ENCODE measurements around the gene COX4I1. TPM values are rescaled to one million over a fixed set of nuclear protein-coding genes. Genes with fewer than 3 reads are reported as not detected.

Gene COX4I1
- total RNA-seq, 2 donors from 2014 or later, result 1,383 to 1,567 TPM

DNA sequence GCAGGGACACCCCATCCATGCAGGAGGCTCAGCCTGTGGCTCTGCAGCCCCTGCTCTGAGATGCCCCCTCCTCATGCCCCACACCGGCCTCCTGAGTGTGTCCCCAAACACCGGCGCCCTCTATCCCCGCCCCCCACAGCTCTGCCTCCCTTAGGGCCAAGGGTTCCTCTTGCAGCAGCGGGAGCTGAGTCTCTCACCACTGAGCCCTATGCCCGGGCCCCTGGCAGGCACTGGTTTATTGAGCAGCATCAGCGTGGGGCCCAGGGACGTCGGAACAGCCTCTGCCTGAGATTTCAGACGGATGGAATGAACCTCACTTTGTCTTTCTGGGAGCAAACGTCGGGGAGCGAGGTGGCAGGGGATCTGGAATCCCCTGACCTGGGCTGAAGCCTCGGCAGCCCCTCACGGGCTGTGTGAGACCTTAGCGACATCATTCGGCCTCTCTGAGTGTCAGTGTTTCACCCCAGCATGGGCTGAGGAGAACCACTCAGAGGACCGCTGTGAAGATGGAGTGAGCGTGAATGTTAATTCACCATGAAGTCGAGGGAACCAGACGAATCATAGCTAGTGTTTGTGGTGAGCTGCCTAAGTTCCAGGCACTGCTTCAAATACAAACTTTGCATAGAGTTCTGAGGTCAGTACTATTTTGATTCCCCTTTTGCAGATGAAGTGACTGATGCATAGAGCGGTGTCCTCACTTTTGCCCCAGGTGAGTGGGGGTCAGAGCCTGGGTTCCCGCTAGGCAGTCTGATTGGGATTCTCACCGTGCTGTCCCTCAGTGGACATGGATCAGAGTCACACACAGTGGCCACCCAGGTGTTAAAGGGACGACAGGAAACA, 43.3 kb upstream of the COX4I1 start:
- Histone ChIP-seq H3K4me1 (peaks cover 0 to 16% of the 10 kb centered on the region in 2 donors), H3K27ac (no peak overlapping the region), H3K9me3 (no peaks in the 10 kb centered on the region), H3K4me3 (no peak overlapping the region), H3K27me3 (no peaks in the 10 kb centered on the region), H3K36me3 (no peaks in the 10 kb centered on the region)
- TF ChIP-seq, protein P1, sequence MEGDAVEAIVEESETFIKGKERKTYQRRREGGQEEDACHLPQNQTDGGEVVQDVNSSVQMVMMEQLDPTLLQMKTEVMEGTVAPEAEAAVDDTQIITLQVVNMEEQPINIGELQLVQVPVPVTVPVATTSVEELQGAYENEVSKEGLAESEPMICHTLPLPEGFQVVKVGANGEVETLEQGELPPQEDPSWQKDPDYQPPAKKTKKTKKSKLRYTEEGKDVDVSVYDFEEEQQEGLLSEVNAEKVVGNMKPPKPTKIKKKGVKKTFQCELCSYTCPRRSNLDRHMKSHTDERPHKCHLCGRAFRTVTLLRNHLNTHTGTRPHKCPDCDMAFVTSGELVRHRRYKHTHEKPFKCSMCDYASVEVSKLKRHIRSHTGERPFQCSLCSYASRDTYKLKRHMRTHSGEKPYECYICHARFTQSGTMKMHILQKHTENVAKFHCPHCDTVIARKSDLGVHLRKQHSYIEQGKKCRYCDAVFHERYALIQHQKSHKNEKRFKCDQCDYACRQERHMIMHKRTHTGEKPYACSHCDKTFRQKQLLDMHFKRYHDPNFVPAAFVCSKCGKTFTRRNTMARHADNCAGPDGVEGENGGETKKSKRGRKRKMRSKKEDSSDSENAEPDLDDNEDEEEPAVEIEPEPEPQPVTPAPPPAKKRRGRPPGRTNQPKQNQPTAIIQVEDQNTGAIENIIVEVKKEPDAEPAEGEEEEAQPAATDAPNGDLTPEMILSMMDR (IDR thresholded peaks at IDR 0.05), result no peak
- DNase-seq (ENCODE audit: low spot score), result no peak

DNA sequence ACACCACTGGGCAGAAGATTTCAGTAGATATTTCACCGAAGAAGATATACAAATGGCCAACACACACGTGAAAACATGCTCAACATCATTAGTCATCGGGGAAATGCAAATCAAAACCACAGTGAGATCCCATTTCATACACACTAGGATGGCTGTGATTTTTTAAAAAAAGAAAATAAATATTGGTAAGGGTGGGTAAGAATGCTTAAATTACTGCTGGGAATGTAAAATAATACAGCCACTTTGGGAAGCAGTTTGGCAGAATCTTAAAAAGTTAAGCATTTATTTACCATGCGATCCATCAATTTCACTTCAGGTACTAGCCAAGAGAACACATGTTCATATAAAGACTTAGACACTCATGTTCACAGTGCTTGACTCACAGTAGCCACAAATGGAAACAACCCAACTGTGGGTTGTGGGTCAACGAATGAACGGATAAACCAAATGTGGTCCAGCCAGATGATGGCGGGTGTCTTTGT, 42.1 kb upstream of the COX4I1 start:
- TF ChIP-seq, protein P1 (IDR thresholded peaks at IDR 0.05), result no peak
- no peak for DNase-seq (ENCODE audit: low spot score)
- H3K27me3 ChIP-seq, result no peaks in the 10 kb centered on the region

DNA sequence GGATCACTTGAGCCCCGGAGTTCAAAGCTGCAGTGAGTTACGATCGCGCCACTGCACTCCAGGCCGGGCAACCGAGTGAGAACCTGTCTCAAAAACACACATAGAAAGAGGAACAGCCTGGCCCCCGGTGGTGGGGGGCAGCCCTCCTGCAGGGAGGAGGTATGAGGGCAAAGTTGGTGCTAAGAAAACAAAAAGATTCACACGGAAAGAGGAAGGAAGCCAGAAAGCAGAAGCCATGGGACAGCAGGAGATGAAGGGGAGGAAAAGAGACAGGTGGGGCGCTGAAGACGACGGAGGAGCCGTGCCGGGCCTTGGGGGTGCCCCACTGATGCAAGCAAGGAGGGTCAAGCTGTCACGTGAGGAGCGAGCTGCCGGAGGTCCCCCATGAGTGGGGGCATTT, 40.4 kb upstream of the COX4I1 start:
- H3K27ac ChIP-seq, result no peak overlapping the region
- no peak for DNase-seq (ENCODE audit: low spot score)
- no peaks in the 10 kb centered on the region for H3K9me3 ChIP-seq
- no peak overlapping the region for H3K4me3 ChIP-seq
- no peaks in the 10 kb centered on the region for H3K36me3 ChIP-seq
- no peaks in the 10 kb centered on the region for H3K27me3 ChIP-seq
- H3K4me1 ChIP-seq, result no peaks in the 10 kb centered on the region
- TF ChIP-seq, protein P1 (IDR thresholded peaks at IDR 0.05), result no peak

More for the DNA sequence above, 42.1 kb upstream of the COX4I1 start:
- Histone ChIP-seq H3K4me3 (no peak overlapping the region), H3K9me3 (no peaks in the 10 kb centered on the region), H3K36me3 (no peaks in the 10 kb centered on the region), H3K4me1 (peaks cover 0 to 4% of the 10 kb centered on the region in 2 donors), H3K27ac (no peak overlapping the region)

DNA sequence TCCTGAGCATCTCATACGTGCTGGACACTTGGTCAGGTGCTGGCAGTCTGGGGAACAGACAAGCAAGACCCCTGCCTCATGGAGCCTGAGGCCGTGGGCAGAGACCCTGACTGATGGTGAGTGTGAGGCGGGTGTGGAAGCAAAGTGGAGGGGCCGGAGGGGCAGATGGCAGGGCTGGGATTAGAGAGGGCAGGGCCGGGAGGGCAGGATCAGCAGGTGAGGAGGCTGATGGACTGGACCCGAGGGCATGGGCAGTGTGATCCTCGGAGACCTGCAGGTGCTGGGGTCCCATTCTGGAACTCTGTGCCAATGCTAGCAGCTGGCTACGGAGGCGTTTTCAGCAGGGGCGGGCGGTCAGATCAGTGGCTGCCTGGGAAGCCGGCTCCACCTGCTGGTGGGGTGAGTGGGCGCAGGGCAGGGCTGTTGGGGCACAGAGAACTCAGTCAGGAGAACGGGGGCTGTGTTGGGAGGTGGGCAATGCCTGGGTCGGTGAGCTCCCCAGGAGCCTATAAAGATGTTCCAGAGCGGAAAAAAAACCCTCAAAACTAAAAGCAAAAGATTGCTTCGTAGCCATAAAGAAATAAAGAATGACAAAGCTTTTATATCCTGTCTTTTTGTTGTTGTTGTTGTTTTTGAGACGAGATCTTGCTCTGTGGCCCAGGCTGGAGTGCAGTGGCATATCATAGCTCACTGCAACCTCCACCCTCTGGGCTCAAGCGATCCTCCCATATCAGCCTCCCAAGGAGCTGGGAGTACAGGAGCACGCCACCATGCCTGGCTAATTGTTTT, 39.7 kb upstream of the COX4I1 start:
- no peaks in the 10 kb centered on the region for H3K9me3 ChIP-seq
- DNase-seq (ENCODE audit: low spot score), result no peak
- TF ChIP-seq, protein P1 (IDR thresholded peaks at IDR 0.05), result no peak
- no peak overlapping the region for H3K27ac ChIP-seq
- H3K27me3 ChIP-seq, result no peaks in the 10 kb centered on the region
- H3K4me1 ChIP-seq, result no peaks in the 10 kb centered on the region
- no peaks in the 10 kb centered on the region for H3K36me3 ChIP-seq
- no peak overlapping the region for H3K4me3 ChIP-seq

DNA sequence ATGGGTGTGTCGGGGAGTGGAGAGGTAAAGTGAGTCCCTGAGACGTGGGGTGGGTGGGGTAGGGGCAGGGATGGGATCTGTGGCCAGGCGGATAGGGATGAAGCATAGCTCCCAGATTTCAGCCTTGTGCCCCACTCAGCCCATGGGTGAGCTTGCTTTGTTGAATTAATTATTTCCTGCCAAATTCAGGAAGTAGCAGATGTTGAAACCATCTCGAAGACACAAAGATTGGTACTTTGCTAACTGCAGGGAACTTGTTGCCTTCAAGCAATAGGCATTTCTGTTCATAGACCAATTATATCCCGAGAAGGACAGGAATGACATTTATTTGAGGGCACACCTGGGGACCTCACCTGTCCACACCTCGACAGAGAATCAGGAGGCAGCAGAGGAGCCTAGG, 37.6 kb upstream of the COX4I1 start:
- no peak overlapping the region for H3K4me3 ChIP-seq
- H3K9me3 ChIP-seq, result no peaks in the 10 kb centered on the region
- TF ChIP-seq, protein P1 (IDR thresholded peaks at IDR 0.05), result no peak
- no peak overlapping the region for H3K27ac ChIP-seq
- no peaks in the 10 kb centered on the region for H3K27me3 ChIP-seq
- no peaks in the 10 kb centered on the region for H3K36me3 ChIP-seq
- H3K4me1 ChIP-seq, result no peaks in the 10 kb centered on the region
- no peak for DNase-seq (ENCODE audit: low spot score)
